Pons (tissue), 1 donor: Measurements from ENCODE around the gene TCF20.

Source experiments
- DNase-seq: peaks from one replicate; pipeline ENCODE4 v3.0.0-alpha.2; 2016; ENCODE audit warnings: low spot score

Gene TCF20

GRCh38 chr22:42261296-42261695, 9.2 kb downstream of the TCF20 start:
- DNase-seq, result no peak

DNA sequence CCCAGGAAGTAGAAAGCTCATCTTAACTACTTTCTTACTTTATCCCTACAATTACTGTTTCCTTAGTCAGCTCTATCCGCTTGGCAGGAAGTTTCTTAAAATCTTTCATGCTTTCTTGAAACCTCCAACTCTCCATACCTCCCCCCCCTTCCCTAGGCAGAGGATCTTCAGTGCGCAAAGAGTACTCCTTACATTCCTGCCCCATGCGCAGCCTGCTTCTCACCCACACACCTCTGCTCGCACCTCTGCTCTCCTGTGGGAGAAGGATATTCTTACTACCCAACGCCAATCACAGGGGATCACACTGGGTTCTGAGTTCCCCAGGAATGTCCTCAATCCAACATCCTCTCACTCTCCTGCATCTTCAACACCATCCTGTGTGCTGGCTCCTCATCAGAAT, 12.3 kb downstream of the TCF20 start:
- no peak for DNase-seq

DNA sequence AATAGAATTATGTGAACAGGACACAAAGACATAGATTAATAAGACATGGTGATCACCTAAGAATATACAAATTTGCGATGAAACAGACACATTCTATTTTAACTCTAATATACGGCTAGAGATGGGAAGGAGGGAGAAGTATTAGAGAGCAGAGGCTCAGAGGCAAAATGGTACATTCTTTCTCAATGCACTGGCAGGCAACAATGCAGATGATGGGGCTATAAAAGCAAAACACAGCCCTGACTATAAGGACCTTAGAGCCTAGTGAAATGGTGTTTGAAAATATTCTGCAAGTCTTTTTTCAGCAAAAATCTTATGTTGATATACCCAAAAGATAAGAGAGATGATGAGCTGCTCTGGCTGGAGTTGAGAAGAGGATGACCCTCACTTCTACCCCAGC, 13.1 kb downstream of the TCF20 start:
- no peak for DNase-seq

DNA sequence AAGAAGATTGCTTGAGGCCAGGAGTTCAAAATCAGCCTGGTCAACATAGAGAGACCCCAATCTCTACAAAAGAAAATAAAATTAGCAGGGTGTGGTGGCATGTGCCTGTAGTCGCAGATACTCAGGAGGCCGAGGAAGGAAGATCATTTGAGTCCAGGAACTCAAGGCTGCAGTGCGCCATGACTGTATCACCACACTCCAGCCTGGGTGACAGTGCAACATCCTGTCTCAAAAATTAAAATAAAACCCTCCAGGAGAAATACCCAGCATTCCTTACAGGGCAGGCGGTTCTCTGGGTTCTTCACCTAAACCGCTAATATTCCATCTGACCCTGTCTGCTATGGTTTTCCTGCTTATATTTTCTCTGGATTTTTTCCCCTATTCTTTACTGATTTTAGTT, 13.5 kb downstream of the TCF20 start:
- DNase-seq, result no peak

DNA sequence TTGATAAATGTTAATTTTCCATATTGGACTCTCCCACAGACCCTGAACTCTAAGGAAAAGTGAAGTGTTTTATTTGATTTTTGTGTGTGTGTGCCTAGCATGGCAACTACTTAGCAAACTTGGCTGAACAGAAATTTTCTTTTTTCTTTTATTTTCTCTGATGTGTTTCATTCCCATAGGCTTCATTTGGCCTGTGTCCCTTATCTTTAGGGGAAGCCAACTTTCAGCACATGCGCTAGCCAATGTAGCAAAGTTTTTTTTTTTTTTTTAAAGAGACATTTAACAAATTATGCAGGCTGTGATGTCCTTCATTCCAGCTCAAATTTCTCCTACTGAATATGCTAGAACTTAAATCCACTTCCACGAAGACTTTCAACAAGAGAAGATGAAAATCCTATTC, 14.2 kb downstream of the TCF20 start:
- no peak for DNase-seq

- no peak for DNase-seq
Measured at GRCh38 chr22:42249831-42250230, 20.6 kb downstream of the TCF20 start.

DNA sequence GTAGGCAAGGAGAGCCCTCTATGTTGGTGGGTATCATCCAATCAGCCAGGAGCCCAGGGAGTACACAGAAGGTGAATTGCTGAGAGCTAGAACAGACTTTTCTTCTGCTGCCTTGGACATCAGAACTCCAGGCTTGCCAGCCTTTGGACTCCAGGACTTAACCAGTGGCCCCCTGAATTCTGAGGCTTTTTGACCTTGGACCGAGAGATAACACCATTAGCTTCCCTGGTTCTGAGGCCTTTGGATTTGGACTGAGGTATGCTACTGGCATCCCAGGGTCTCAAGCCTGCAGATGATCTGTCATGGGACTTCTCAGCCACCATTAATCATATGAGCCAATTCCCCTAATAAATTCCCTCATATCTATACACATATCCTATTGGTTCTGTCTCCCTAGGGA, 21.5 kb downstream of the TCF20 start:
- DNase-seq, result no peak

- DNase-seq, result no peak
Measured at GRCh38 chr22:42247596-42247995, 22.9 kb downstream of the TCF20 start.

GRCh38 chr22:42243802-42244060, 26.7 kb downstream of the TCF20 start:
- DNase-seq, result no peak

- DNase-seq, result no peak
Measured at GRCh38 chr22:42236848-42237247, 33.6 kb downstream of the TCF20 start.

DNA sequence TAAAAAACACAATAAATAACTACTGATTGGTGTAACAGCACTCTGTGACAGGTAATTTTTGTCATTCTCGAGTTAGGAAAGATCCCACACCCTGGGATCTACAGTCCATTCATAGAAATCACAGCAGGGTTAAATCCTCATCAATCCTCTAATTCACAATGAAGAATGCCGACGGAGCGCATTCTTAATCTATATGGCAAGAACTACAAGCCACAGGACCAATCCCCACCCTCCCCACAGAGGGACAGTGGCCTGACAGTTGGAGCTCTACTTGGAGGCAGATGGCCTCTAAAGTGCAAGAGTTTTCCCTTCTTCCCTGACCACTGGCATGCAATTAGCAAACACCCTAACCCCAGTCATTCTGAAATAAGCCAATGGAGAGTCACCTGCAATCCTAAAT, 34.2 kb downstream of the TCF20 start:
- no peak for DNase-seq

DNA sequence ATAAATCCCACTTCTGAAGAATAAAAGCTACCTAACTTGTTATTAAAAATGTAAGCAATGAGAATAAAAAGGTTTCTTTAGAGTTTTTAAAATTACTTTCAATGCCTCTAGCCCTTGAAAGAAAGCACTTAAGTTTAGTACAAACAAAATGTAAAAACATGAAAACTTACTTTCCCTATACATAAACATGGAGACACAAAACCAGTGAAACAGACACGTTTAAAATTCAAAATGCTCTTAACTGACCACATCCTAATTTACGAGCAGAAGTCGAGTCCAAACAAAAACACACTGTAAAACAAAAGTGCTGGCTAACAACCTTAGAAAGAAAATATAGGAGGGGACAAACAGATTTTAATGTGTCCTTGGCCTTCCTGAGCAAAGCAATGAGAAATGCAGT, 36.6 kb downstream of the TCF20 start:
- no peak for DNase-seq

- no peak for DNase-seq
Measured at GRCh38 chr22:42231929-42232328, 38.5 kb downstream of the TCF20 start.

DNA sequence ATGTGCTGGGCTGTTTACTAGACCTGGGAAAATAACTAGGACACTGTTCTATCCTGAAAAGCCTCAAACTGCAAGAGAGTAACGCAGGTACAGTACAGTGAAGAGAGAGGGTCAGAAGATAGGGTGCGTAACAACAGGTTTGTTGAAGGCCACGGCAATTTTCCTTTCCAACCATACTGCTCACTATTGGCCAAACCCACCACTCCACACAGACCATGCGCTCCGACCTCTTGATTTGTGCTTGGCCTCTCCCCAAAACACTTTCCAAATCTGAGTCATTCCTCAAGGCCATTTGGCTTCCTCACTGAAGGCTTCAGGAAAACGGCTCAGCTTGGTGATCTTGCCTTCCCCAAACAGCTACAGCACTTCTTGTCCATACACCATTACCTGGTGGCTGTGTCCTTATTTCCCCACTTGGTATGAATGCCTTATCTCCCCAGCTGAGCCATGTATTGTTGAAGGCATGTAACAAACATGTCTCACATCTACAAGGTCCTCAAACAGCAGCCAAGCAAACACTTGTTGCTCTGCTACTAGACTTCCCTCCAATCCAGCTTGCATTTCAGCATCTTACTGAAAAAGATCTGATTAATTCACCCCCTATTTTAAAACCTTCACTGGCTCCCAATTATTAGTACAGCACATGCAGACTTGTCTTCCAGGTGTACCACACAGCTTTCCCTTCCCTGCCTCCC, 40.9 kb downstream of the TCF20 start:
- DNase-seq, result no peak

- peak; percentile 68 for DNase-seq
Measured at GRCh38 chr22:42228483-42228882, 42.0 kb downstream of the TCF20 start.

GRCh38 chr22:42227435-42227834, 43.0 kb downstream of the TCF20 start:
- no peak for DNase-seq

DNA sequence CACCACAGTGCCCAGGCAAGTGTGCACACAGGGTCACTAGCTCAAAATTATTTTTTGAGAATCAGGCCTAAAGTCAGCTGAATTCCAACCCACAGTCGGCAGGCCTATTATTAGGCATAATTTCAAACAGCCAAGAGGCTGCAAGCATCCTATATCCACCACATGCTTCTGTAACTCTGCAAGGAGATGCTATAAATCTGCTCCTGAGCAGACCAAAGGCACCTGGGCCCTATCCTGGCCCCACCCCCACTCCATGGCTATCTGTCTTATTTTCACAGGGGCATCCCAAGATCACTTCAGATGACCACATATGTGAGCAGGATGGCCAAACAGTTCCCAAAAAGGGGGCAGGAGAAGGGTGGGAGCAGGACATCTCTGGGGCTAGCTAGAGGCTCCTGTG, 44.6 kb downstream of the TCF20 start:
- DNase-seq, result no peak

DNA sequence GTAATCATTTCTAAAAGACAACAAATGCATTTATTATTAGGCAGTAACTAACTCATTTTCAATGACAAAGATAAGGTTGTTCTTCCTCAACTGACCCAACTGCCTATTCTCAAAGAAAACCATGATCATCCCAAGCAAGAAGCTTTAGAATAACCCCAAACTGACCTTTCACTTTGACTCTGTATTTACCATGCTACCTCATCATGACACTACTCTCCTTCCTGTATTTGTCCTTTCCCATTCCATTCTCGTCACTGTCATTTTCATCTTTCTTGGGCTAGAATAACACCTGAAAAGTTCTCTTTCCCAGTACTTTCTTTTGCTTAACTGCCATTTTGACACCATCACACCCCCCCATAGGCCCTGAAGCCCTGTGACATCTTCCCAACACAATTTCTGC, 48.3 kb downstream of the TCF20 start:
- DNase-seq, result no peak
